ENCODE measurements around the gene LCE5A. TPM values are rescaled to one million over a fixed set of nuclear protein-coding genes. Genes with fewer than 3 reads are reported as not detected.
"Not testable (repeated sequence)": the region's sequence is repeated elsewhere in the genome, so short reads cannot be mapped to it uniquely, and the experiment has no call there.

LCE5A gene
- polyA plus RNA-seq, 1 donor (not counting 4 experiments of a cell fraction or from before 2014, with no cell fraction given) = not detected

DNA sequence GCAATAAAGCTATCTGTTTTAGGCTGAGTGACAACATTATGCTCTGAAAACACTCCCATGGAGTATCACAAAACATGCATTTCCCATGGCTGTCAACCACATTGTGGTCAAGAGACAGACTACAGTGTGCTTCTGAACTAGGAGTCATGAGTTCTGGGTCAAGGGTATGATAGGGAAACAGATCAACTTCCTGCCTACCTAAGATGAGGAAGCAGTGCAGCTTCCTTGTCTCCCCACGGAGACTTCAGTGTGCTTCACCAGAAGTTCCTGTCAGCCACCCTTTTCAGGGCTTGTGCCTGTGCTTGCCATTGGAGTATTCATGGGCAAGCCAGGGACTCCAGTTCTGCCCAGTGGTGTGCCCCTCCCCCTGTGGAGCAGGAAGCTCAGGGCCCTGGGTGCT is 36.1 kb downstream of the LCE5A start:
- peaks cover 3% of the 10 kb centered on the region for H3K27me3 ChIP-seq (ENCODE audit: control insufficient read depth, extremely low read depth, insufficient read depth, low read length)
- H3K36me3 ChIP-seq (ENCODE audit: control insufficient read depth in 2 of 2, extremely low read depth in 1 of 2, insufficient read depth in 2 of 2, low read length in 2 of 2) = no peaks in the 10 kb centered on the region
- no peak overlapping the region for H3K4me2 ChIP-seq (ENCODE audit: control insufficient read depth, extremely low read depth, insufficient read depth, low read depth, low read length)
- no peak overlapping the region for H3K9ac ChIP-seq (ENCODE audit: control insufficient read depth, extremely low read depth, insufficient read depth, low read length)
- TF ChIP-seq, protein P1, sequence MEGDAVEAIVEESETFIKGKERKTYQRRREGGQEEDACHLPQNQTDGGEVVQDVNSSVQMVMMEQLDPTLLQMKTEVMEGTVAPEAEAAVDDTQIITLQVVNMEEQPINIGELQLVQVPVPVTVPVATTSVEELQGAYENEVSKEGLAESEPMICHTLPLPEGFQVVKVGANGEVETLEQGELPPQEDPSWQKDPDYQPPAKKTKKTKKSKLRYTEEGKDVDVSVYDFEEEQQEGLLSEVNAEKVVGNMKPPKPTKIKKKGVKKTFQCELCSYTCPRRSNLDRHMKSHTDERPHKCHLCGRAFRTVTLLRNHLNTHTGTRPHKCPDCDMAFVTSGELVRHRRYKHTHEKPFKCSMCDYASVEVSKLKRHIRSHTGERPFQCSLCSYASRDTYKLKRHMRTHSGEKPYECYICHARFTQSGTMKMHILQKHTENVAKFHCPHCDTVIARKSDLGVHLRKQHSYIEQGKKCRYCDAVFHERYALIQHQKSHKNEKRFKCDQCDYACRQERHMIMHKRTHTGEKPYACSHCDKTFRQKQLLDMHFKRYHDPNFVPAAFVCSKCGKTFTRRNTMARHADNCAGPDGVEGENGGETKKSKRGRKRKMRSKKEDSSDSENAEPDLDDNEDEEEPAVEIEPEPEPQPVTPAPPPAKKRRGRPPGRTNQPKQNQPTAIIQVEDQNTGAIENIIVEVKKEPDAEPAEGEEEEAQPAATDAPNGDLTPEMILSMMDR (optimal IDR thresholded peaks at IDR 0.05 in 1 of 3, IDR thresholded peaks at IDR 0.05 in 1 of 3, conservative IDR thresholded peaks at IDR 0.05 in 1 of 3; ENCODE audit: extremely low read depth in 1 of 3, insufficient read depth in 2 of 3, low read length in 3 of 3) = no peak
- TF ChIP-seq EZH2 (IDR thresholded peaks at IDR 0.05; ENCODE audit: low read length) = no peak
- H3K9me3 ChIP-seq (ENCODE audit: control insufficient read depth, low read depth, low read length) = no peaks in the 10 kb centered on the region
- H3K4me1 ChIP-seq (ENCODE audit: control insufficient read depth, extremely low read depth, insufficient read depth, low read length) = no peaks in the 10 kb centered on the region
- H4K20me1 ChIP-seq (ENCODE audit: control insufficient read depth, extremely low read depth, insufficient read depth, low read length) = no peaks in the 10 kb centered on the region
- H3K27ac ChIP-seq (ENCODE audit: control insufficient read depth, insufficient read depth, low read length) = no peak overlapping the region
- H3K4me3 ChIP-seq (ENCODE audit: control insufficient read depth in 2 of 3, extremely low read depth in 1 of 3, insufficient read depth in 2 of 3, low read depth in 1 of 3, low read length in 3 of 3) = no peak overlapping the region
- H2AFZ ChIP-seq (ENCODE audit: control insufficient read depth, low read length) = no peak overlapping the region
- no peak for DNase-seq (ENCODE audit: low read depth, low spot score)
- H3K79me2 ChIP-seq (ENCODE audit: control insufficient read depth, insufficient read depth, low read length) = no peaks in the 10 kb centered on the region
- dilution Hi-C loops (cut with MboI; ENCODE audit: extremely low pct_ligation_motif_present, low sequenced_read_pairs) = no loop called here
- no peaks in the 10 kb centered on the region for H3K9me1 ChIP-seq (ENCODE audit: control insufficient read depth, extremely low read depth, insufficient read depth, low read length)
- FAIRE-seq = no peak

DNA sequence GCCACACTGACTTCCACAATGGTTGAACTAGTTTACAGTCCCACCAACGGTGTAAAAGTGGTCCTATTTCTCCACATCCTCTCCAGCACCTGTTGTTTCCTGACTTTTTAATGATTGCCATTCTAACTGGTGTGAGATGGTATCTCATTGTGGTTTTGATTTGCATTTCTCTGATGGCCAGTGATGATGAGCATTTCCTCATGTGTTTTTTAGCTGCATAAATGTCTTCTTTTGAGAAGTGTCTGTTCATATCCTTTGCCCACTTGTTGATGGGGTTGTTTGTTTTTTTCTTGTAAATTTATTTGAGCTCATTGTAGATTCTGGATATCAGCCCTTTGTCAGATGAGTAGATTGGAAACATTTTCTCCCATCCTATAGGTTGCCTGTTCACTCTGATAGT is 37.8 kb downstream of the LCE5A start:
- H2AFZ ChIP-seq (ENCODE audit: control insufficient read depth, low read length); H3K4me2 ChIP-seq (ENCODE audit: control insufficient read depth, extremely low read depth, insufficient read depth, low read depth, low read length); H3K4me1 ChIP-seq (ENCODE audit: control insufficient read depth, extremely low read depth, insufficient read depth, low read length); H3K9me3 ChIP-seq (ENCODE audit: control insufficient read depth, low read depth, low read length); dilution Hi-C loops (cut with MboI; ENCODE audit: extremely low pct_ligation_motif_present, low sequenced_read_pairs); H3K79me2 ChIP-seq (ENCODE audit: control insufficient read depth, insufficient read depth, low read length); H3K27me3 ChIP-seq (ENCODE audit: control insufficient read depth, extremely low read depth, insufficient read depth, low read length); H3K9ac ChIP-seq (ENCODE audit: control insufficient read depth, extremely low read depth, insufficient read depth, low read length); DNase-seq (ENCODE audit: low read depth, low spot score); H3K27ac ChIP-seq (ENCODE audit: control insufficient read depth, insufficient read depth, low read length); H3K36me3 ChIP-seq (ENCODE audit: control insufficient read depth in 2 of 2, extremely low read depth in 1 of 2, insufficient read depth in 2 of 2, low read length in 2 of 2); H3K4me3 ChIP-seq (ENCODE audit: control insufficient read depth in 2 of 3, extremely low read depth in 1 of 3, insufficient read depth in 2 of 3, low read depth in 1 of 3, low read length in 3 of 3); FAIRE-seq; H4K20me1 ChIP-seq (ENCODE audit: control insufficient read depth, extremely low read depth, insufficient read depth, low read length); H3K9me1 ChIP-seq (ENCODE audit: control insufficient read depth, extremely low read depth, insufficient read depth, low read length): not testable (repeated sequence)

Other genes starting within 250 kb of the LCE5A start
- 8.7 to 8.8 TPM (median 8.8 TPM) in 3 replicates for gene FLG, start 185.6 kb upstream of the LCE5A start, polyA plus RNA-seq
- 0.15 to 0.98 TPM (median 0.41 TPM) in 3 replicates for gene FLG2, start 150.8 kb upstream of the LCE5A start, polyA plus RNA-seq
- 0.04 to 0.05 TPM (median 0.05 TPM) in 3 replicates for gene CRNN, start 96.5 kb upstream of the LCE5A start, polyA plus RNA-seq
- 6.4 to 11.4 TPM (median 9.0 TPM) in 3 replicates for gene CRCT1, start 3.7 kb downstream of the LCE5A start, polyA plus RNA-seq
- 0.48 to 2.8 TPM (median 2.2 TPM) in 3 replicates for gene LCE3E, start 56.0 kb downstream of the LCE5A start, polyA plus RNA-seq
- gene LCE3D, start 69.7 kb downstream of the LCE5A start, polyA plus RNA-seq = 1.2 to 9.1 TPM (median 4.4 TPM) in 3 replicates
- 0.20 to 0.34 TPM in 2 of 3 replicates, not detected in the other for gene LCE3C, start 89.4 kb downstream of the LCE5A start, polyA plus RNA-seq
- gene LCE3B, start 103.0 kb downstream of the LCE5A start, polyA plus RNA-seq = not detected in 3 replicates
- not detected in 3 replicates for gene LCE3A, start 112.3 kb downstream of the LCE5A start, polyA plus RNA-seq
- not detected in 3 replicates for gene LCE2D, start 152.6 kb downstream of the LCE5A start, polyA plus RNA-seq
- 0.41 to 0.48 TPM in 2 of 3 replicates, not detected in the other for gene LCE2C, start 164.5 kb downstream of the LCE5A start, polyA plus RNA-seq
- gene LCE2B, start 175.3 kb downstream of the LCE5A start, polyA plus RNA-seq = 0.14 to 0.83 TPM (median 0.49 TPM) in 3 replicates
- gene LCE2A, start 187.5 kb downstream of the LCE5A start, polyA plus RNA-seq = 0.12 to 0.16 TPM in 2 of 3 replicates, not detected in the other
- gene LCE4A, start 197.4 kb downstream of the LCE5A start, polyA plus RNA-seq = not detected in 3 replicates
- gene KPRP, start 247.2 kb downstream of the LCE5A start, polyA plus RNA-seq = 0.82 to 2.0 TPM (median 0.90 TPM) in 3 replicates